Fibroblast of villous mesenchyme (primary cell): ENCODE data around the gene ANKRD50. TPM values are rescaled to one million over a fixed set of nuclear protein-coding genes. Genes with fewer than 3 reads are reported as not detected.

Experiments
- DNase-seq: peaks from one replicate; pipeline ENCODE4 v3.0.0-alpha.2; 2010; ENCODE audit warnings: low read depth
- H3K4me3 ChIP-seq: 2 replicates; pipeline ENCODE4 v1.5.1; 2011; ENCODE audit warnings: low read depth, mild to moderate bottlenecking, low read length
- total RNA-seq: library from RNA; depleted of rRNA; stranded (reverse); fragments of >200 nt; gene quantifications from 2 replicates; pipeline ENCODE4 v1.2.3, GENCODE V29; 2012
- TF ChIP-seq, protein P1 (sequence below): IDR thresholded peaks from 2 replicates; pipeline ENCODE4 v1.5.1; 2012; ENCODE audit warnings: low read depth, mild to moderate bottlenecking, low read length; ENCODE audit not compliant: insufficient read depth

The ANKRD50 gene
- total RNA-seq, 1 donor: 31.1 TPM

DNA sequence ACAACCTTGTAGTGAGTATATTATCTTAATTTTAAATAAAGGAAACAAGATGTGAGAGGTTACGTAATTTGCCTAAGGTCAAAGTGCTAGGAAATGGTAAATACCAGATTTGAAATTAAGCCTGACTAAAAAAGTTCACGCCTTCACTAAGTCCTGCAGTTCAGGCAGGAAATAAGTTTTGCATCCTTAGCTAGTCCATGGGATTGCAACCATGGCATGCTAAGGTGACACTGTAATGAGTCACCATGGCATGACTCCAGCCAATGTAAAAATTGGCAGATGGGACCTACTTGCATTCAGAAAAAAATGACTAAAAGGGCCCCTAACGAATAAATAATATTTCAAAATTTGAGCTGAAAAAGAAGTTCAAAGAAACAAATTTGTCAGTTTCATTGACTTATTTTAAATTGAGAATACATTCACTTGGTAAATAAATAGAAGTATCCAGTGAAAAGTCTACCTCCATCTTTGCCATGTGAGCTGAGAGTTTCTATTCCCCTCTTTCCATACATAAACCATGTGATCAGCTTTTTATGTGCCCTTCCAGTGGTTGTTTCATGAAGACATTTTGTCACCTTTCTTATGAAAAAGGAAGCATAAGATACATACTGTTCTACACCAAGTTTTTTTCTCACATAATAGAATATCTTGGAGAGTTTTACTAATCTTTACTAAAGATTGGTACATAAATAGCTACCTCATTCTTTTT lies 72.4 kb downstream of the ANKRD50 start:
- H3K4me3 ChIP-seq: no peak overlapping the region
- TF ChIP-seq, protein P1, sequence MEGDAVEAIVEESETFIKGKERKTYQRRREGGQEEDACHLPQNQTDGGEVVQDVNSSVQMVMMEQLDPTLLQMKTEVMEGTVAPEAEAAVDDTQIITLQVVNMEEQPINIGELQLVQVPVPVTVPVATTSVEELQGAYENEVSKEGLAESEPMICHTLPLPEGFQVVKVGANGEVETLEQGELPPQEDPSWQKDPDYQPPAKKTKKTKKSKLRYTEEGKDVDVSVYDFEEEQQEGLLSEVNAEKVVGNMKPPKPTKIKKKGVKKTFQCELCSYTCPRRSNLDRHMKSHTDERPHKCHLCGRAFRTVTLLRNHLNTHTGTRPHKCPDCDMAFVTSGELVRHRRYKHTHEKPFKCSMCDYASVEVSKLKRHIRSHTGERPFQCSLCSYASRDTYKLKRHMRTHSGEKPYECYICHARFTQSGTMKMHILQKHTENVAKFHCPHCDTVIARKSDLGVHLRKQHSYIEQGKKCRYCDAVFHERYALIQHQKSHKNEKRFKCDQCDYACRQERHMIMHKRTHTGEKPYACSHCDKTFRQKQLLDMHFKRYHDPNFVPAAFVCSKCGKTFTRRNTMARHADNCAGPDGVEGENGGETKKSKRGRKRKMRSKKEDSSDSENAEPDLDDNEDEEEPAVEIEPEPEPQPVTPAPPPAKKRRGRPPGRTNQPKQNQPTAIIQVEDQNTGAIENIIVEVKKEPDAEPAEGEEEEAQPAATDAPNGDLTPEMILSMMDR: no peak
- DNase-seq: peak; percentile 30

- no peak for DNase-seq
- H3K4me3 ChIP-seq: no peak overlapping the region
Observed at GRCh38 chr4:124637321-124637720, 75.2 kb downstream of the ANKRD50 start.

DNA sequence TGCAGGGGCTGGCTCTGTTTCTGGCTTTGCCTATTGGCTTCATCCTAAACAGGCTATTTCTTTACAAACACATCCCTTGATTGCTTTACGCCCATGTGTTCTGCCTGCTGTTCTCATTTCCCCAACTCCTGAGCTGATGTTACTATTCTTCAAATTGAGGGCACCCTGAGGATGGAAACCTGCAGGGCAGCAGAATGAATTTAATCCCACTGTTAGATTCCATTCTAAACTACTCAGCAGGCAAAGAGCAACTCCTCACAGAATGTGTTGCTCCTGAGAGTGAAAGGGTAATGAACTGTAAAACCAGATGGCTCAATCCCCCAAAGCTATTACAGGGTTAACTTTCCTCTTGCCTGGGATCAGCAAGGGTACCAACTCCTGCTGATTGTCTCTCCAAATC lies 75.7 kb downstream of the ANKRD50 start:
- TF ChIP-seq, protein P1: no peak
- H3K4me3 ChIP-seq: no peak overlapping the region
- no peak for DNase-seq

More at GRCh38 chr4:124637321-124637720, 75.2 kb downstream of the ANKRD50 start:
- TF ChIP-seq, protein P1: no peak

DNA sequence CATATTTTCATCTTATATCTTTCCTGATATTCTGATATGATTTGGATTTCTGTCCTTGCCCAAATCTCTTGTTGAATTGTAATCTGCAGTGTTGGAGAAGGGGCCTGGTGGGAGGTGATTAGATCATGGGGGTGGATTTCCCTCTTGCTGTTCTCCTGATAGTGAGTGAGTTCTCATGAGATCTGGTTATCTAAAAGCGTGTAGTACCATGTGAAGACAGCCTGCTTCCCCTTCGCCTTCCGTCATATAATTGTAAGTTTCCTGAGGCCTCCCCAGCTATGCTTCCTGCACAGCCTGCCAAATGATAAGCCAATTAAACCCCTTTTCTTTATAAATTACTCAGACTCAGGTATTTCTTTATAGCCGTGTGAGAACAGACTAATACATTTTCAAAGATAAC lies 77.2 kb downstream of the ANKRD50 start:
- H3K4me3 ChIP-seq: no peak overlapping the region
- no peak for DNase-seq
- TF ChIP-seq, protein P1: no peak

GRCh38 chr4:124633285-124633941 lies 79.1 kb downstream of the ANKRD50 start:
- TF ChIP-seq, protein P1: no peak
- DNase-seq: no peak

GRCh38 chr4:124632439-124632838 lies 80.1 kb downstream of the ANKRD50 start:
- no peak overlapping the region for H3K4me3 ChIP-seq
- no peak for DNase-seq
- TF ChIP-seq, protein P1: no peak

More at GRCh38 chr4:124633285-124633941, 79.1 kb downstream of the ANKRD50 start:
- no peak overlapping the region for H3K4me3 ChIP-seq
